Stomach (tissue), 4 donors: ENCODE measurements around the gene SCG3.

ENCODE experiments used
- CTCF ChIP-seq, 7 experiments: fragments of 450-650 bp in 4 of 7; fragments of 200-600 bp in 3 of 7; sonication (generic) in 3 of 7; IDR thresholded peaks; one replicate each; pipeline ENCODE4 v1.5.1; 2016 to 2019; ENCODE audit warnings: antibody characterized with exemption in 7 of 7, control low read depth in 2 of 7, mild to moderate bottlenecking in 1 of 7
- EP300 ChIP-seq: sonication (generic); formaldehyde crosslinking; IDR thresholded peaks from one replicate; pipeline ENCODE4 v1.6.1; 2017; ENCODE audit warnings: antibody characterized with exemption
- POLR2AphosphoS5 ChIP-seq, 3 donors: sonication (generic); formaldehyde crosslinking; IDR thresholded peaks; one replicate each; pipeline ENCODE4 v1.6.1; 2016; ENCODE audit warnings: antibody characterized with exemption in 3 of 3

- no peak for TF ChIP-seq CTCF (IDR thresholded peaks at IDR 0.05)
- no peak for TF ChIP-seq POLR2AphosphoS5 (IDR thresholded peaks at IDR 0.05)
- no peak for TF ChIP-seq EP300
Observed at GRCh38 chr15:51668446-51668845, 12.9 kb upstream of the SCG3 start.
